Type B pancreatic cell (in vitro differentiated cells): ENCODE data around the gene PDE9A. TPM values are rescaled to one million over a fixed set of nuclear protein-coding genes. Genes with fewer than 3 reads are reported as not detected.

Experiments
- DNase-seq: peaks from one replicate; pipeline ENCODE4 v3.0.0; 2021; ENCODE audit warnings: mixed read lengths; ENCODE audit not compliant: unreplicated experiment; ENCODE audit errors: extremely low spot score
- H3K27ac Mint-ChIP-seq: 2 replicates; pipeline ENCODE4 v1.8.0; 2021; ENCODE audit warnings: mild to moderate bottlenecking, mixed read lengths
- H3K27me3 Mint-ChIP-seq: 2 replicates; pipeline ENCODE4 v1.8.0; 2021; ENCODE audit warnings: mixed read lengths
- H3K36me3 Mint-ChIP-seq: 2 replicates; pipeline ENCODE4 v1.8.0; 2021; ENCODE audit warnings: mixed read lengths
- H3K4me1 Mint-ChIP-seq: one replicate; pipeline ENCODE4 v1.8.0; 2021; ENCODE audit warnings: mixed read lengths; ENCODE audit not compliant: unreplicated experiment
- H3K4me3 Mint-ChIP-seq: 2 replicates; pipeline ENCODE4 v1.8.0; 2021; ENCODE audit warnings: mild to moderate bottlenecking, mixed read lengths
- H3K9me3 Mint-ChIP-seq: 2 replicates; pipeline ENCODE4 v1.8.0; 2021; ENCODE audit warnings: mixed read lengths
- CTCF ChIP-seq: fragments of 200-600 bp; sonication (generic); conservative IDR thresholded peaks from 2 replicates; pipeline ENCODE4 v1.5.0; 2021; ENCODE audit warnings: antibody characterized with exemption, mild to moderate bottlenecking
- total RNA-seq: library from RNA; stranded (reverse); gene quantifications from 2 replicates; pipeline ENCODE4 v1.2.1, GENCODE V29; 2021; ENCODE audit warnings: low replicate concordance

The PDE9A gene
- total RNA-seq, 1 donor from 2014 or later, result 18.6 TPM

- no peak for DNase-seq
- Mint-ChIP-seq H3K4me1 (peaks cover 35% of the 10 kb centered on the region), H3K27me3 (peaks cover 4% of the 10 kb centered on the region), H3K27ac (no peak overlapping the region), H3K4me3 (no peak overlapping the region), H3K36me3 (peaks cover 3% of the 10 kb centered on the region), H3K9me3 (no peaks in the 10 kb centered on the region)
- no peak for TF ChIP-seq CTCF
Measured at GRCh38 chr21:42669041-42669440, 15.6 kb downstream of the PDE9A start.

GRCh38 chr21:42670058-42670880, 16.8 kb downstream of the PDE9A start:
- DNase-seq, result no peak
- no peak overlapping the region for H3K4me3 Mint-ChIP-seq
- peaks cover 42% of the 10 kb centered on the region for H3K4me1 Mint-ChIP-seq
- no peaks in the 10 kb centered on the region for H3K9me3 Mint-ChIP-seq
- H3K27me3 Mint-ChIP-seq, result peaks cover 4% of the 10 kb centered on the region
- no peak for TF ChIP-seq CTCF
- no peak overlapping the region for H3K27ac Mint-ChIP-seq
- H3K36me3 Mint-ChIP-seq, result no peaks in the 10 kb centered on the region

GRCh38 chr21:42670884-42671283, 17.5 kb downstream of the PDE9A start:
- Mint-ChIP-seq H3K27me3 (peaks cover 4% of the 10 kb centered on the region), H3K9me3 (no peaks in the 10 kb centered on the region), H3K4me3 (no peak overlapping the region), H3K4me1 (peaks cover 48% of the 10 kb centered on the region), H3K27ac (no peak overlapping the region), H3K36me3 (peaks cover under 1% of the 10 kb centered on the region)
- TF ChIP-seq CTCF, result no peak
- no peak for DNase-seq

- H3K4me1 Mint-ChIP-seq, result peaks cover 57% of the 10 kb centered on the region
- H3K36me3 Mint-ChIP-seq, result peaks cover 3% of the 10 kb centered on the region
- no peak for DNase-seq
Measured at GRCh38 chr21:42671778-42672593, 18.6 kb downstream of the PDE9A start.

More at GRCh38 chr21:42671778-42672593, 18.6 kb downstream of the PDE9A start:
- H3K27me3 Mint-ChIP-seq, result peaks cover 7% of the 10 kb centered on the region
- no peak overlapping the region for H3K4me3 Mint-ChIP-seq
- no peak for TF ChIP-seq CTCF
- H3K9me3 Mint-ChIP-seq, result no peaks in the 10 kb centered on the region
- no peak overlapping the region for H3K27ac Mint-ChIP-seq
